HG02840 (cell line): ENCODE results near the gene MATK.
"Not testable (repeated sequence)": the region's sequence is repeated elsewhere in the genome, so short reads cannot be mapped to it uniquely, and the experiment has no call there.

ENCODE experiments used
- ATAC-seq: cut with Tn5 transposase; IDR thresholded peaks from one replicate; pipeline ENCODE4 v1.9.1; 2021; ENCODE audit warnings: mild to moderate bottlenecking, moderate library complexity, moderate number of reproducible peaks; ENCODE audit not compliant: unreplicated experiment, low FRiP score

MATK gene

GRCh38 chr19:3816566-3817218 lies 30.5 kb upstream of the MATK start:
- no peak for ATAC-seq

GRCh38 chr19:3816148-3816547 lies 30.0 kb upstream of the MATK start:
- not testable (repeated sequence) for ATAC-seq

- ATAC-seq = no peak
These were observed 28.5 kb upstream of the MATK start for GRCh38 chr19:3814648-3815047.

GRCh38 chr19:3813473-3814392 lies 27.6 kb upstream of the MATK start:
- no peak for ATAC-seq

GRCh38 chr19:3810708-3811355 lies 24.7 kb upstream of the MATK start:
- ATAC-seq = no peak

GRCh38 chr19:3809881-3810707 lies 23.9 kb upstream of the MATK start:
- no peak for ATAC-seq

GRCh38 chr19:3808420-3809143 lies 22.4 kb upstream of the MATK start:
- ATAC-seq = no peak

GRCh38 chr19:3807574-3808354 lies 21.6 kb upstream of the MATK start:
- ATAC-seq = no peak

- no peak for ATAC-seq
These were observed 20.9 kb upstream of the MATK start for GRCh38 chr19:3807131-3807480.

GRCh38 chr19:3805859-3806258 lies 19.7 kb upstream of the MATK start:
- no peak for ATAC-seq

GRCh38 chr19:3804429-3804828 lies 18.2 kb upstream of the MATK start:
- no peak for ATAC-seq

GRCh38 chr19:3803986-3804385 lies 17.8 kb upstream of the MATK start:
- no peak for ATAC-seq

GRCh38 chr19:3803114-3803888 lies 17.1 kb upstream of the MATK start:
- ATAC-seq = no peak

- no peak for ATAC-seq
These were observed 15.4 kb upstream of the MATK start for GRCh38 chr19:3801412-3802096.

- ATAC-seq = no peak
These were observed 14.8 kb upstream of the MATK start for GRCh38 chr19:3800996-3801395.

GRCh38 chr19:3798137-3798536 lies 12.0 kb upstream of the MATK start:
- no peak for ATAC-seq

- ATAC-seq = no peak
These were observed 10.2 kb upstream of the MATK start for GRCh38 chr19:3796358-3796757.

GRCh38 chr19:3793799-3794198 lies 7.6 kb upstream of the MATK start:
- no peak for ATAC-seq
